IPS-18a (cell line): ENCODE data around the gene MAB21L2.
"Not testable (repeated sequence)": the region's sequence is repeated elsewhere in the genome, so short reads cannot be mapped to it uniquely, and the experiment has no call there.

Experiments used
- H3K27ac ChIP-seq: one replicate; pipeline ENCODE4 v1.5.1; 2013; ENCODE audit warnings: low read length
- H3K27me3 ChIP-seq: one replicate; pipeline ENCODE4 v1.6.1; 2013; ENCODE audit warnings: mild to moderate bottlenecking, low read length; ENCODE audit not compliant: control insufficient read depth, insufficient read depth
- H3K36me3 ChIP-seq: one replicate; pipeline ENCODE4 v1.6.1; 2013; ENCODE audit warnings: low read depth, low read length; ENCODE audit not compliant: control insufficient read depth
- H3K4me1 ChIP-seq: one replicate; pipeline ENCODE4 v1.6.1; 2013; ENCODE audit warnings: low read depth, low read length; ENCODE audit not compliant: control insufficient read depth
- H3K4me3 ChIP-seq: one replicate; pipeline ENCODE4 v1.5.1; 2013; ENCODE audit warnings: low read length
- H3K9ac ChIP-seq: one replicate; pipeline ENCODE4 v1.6.1; 2013; ENCODE audit warnings: mild to moderate bottlenecking, low read length, moderate library complexity
- H3K9me3 ChIP-seq: one replicate; pipeline ENCODE4 v1.6.1; 2013; ENCODE audit warnings: low read depth, low read length; ENCODE audit not compliant: control insufficient read depth

Gene MAB21L2

DNA sequence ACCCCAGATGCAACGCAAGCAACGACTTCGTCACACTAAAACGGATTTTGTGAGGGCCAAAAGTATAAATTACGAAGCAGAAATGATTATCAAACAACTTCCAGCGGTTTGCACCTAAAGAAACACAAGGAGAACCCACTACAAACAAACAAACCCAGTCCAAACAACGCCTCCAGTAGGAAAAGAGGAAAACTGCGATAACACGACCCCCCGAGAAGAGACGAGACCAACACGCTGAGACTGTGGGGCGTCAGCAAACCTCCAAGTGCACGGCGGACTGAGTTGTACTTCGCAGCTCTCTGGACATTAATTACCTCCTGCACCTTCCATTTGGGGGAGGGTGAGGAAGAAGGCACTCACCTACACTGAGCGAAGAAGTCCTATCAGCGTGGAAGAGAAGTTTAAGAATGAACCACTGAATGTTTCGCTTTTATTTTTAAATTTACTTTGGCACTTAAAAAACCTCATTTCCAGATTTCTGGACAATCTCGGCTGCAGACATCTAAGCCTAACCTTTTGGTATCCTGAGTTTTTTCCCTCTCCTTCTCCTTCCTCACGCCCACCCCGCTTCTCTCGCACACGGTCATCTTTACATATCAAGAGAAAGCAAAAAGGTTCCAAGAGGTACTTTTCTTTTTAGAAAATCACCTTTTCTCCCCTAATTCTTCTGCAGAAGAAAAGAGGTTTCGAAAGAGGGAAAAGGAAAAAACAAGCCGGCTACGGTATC, at the start of gene MAB21L2:
Gene MAB21L2 (plus strand): TSS at position 6 of the 727 bp plus-strand sequence. CDS start 879 bp downstream, outside the sequence.
- no peak within 1 kb of the TSS for H3K27ac ChIP-seq
- no peaks in the 10 kb centered on the region for H3K9me3 ChIP-seq
- peaks cover 19% of the 10 kb centered on the region for H3K4me1 ChIP-seq
- no peak within 1 kb of the TSS for H3K9ac ChIP-seq
- peaks cover 88% of the 10 kb centered on the region for H3K27me3 ChIP-seq
- H3K4me3 ChIP-seq = peak within 1 kb of the TSS; percentile 73
- no peaks in the 10 kb centered on the region for H3K36me3 ChIP-seq

GRCh38 chr4:150533673-150534072, 48.3 kb upstream of the MAB21L2 start:
- no peak overlapping the region for H3K27ac ChIP-seq
- H3K27me3 ChIP-seq = no peaks in the 10 kb centered on the region
- H3K36me3 ChIP-seq = no peaks in the 10 kb centered on the region
- H3K9ac ChIP-seq = no peak overlapping the region
- H3K4me1 ChIP-seq = no peaks in the 10 kb centered on the region
- H3K4me3 ChIP-seq = no peak overlapping the region
- no peaks in the 10 kb centered on the region for H3K9me3 ChIP-seq

DNA sequence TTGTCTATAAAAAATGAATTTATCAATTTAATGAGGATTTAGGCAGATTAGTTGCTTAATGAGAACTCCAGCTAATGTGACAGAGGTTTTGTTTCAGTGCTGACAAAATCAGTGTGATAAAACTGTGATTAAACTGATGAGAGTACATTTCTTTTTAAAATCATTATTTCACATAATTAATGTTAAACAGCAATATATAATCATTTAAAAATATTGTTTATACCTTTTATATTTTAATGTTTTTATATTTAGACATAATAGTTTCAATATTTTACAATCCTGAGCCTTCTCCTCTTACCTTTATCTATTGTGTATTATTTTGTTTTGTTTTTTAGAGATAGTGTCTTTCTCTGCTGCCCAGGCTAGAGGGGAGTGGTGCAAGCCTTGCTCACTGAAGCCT, 47.1 kb upstream of the MAB21L2 start:
- Histone ChIP-seq H3K27me3 (no peaks in the 10 kb centered on the region), H3K9me3 (no peaks in the 10 kb centered on the region), H3K36me3 (no peaks in the 10 kb centered on the region), H3K4me1 (peaks cover 3% of the 10 kb centered on the region), H3K4me3 (no peak overlapping the region), H3K27ac (no peak overlapping the region), H3K9ac (no peak overlapping the region)

- H3K4me1 ChIP-seq = peaks cover 17% of the 10 kb centered on the region
- H3K4me3 ChIP-seq, H3K36me3 ChIP-seq, H3K9me3 ChIP-seq, H3K9ac ChIP-seq, H3K27ac ChIP-seq, H3K27me3 ChIP-seq: not testable (repeated sequence)
Measured at GRCh38 chr4:150537911-150538310, 44.0 kb upstream of the MAB21L2 start.

DNA sequence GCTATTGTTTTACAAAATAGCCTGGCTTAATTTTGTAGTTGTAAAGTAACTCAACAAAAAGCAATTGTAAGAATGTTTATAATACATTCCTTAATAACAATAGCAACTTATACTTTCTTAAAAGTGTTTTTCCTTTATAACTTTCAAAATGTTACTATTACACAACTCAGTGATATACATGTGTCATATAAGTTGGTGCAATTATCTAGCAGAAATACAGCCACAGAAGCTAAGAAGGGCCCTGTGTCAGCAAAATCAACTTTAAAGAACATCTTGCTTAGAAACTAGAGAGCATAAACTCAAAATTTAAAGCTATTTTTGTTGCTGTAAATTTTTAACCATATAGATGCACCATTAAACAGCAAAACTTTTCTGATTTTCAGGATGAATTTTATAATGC, 41.4 kb upstream of the MAB21L2 start:
- Histone ChIP-seq H3K27me3 (no peaks in the 10 kb centered on the region), H3K9ac (no peak overlapping the region), H3K36me3 (no peaks in the 10 kb centered on the region), H3K4me3 (no peak overlapping the region), H3K27ac (no peak overlapping the region), H3K9me3 (no peaks in the 10 kb centered on the region), H3K4me1 (peaks cover 17% of the 10 kb centered on the region)

DNA sequence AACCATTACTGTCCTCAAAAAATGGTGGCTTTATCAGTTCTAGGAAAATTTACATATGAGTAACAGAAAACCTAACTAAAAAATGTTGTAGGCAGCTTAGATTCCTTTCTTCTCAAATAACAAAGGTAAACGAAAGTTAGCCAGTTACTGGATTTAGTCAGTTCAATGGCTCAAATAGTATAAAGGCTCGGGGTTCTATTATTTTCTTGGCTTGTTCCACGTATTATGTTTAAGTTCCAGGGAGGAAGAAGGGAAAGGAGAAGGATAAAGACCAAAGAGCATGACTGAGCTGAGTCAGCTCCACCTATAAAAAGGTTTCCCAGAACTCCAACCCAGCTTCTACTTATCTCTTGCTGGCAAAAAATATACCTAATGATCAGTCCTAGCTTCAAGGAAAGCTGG, 41.0 kb upstream of the MAB21L2 start:
- Histone ChIP-seq H3K9me3 (no peaks in the 10 kb centered on the region), H3K9ac (no peak overlapping the region), H3K27ac (no peak overlapping the region), H3K4me3 (no peak overlapping the region), H3K4me1 (peaks cover 17% of the 10 kb centered on the region), H3K36me3 (no peaks in the 10 kb centered on the region), H3K27me3 (no peaks in the 10 kb centered on the region)

DNA sequence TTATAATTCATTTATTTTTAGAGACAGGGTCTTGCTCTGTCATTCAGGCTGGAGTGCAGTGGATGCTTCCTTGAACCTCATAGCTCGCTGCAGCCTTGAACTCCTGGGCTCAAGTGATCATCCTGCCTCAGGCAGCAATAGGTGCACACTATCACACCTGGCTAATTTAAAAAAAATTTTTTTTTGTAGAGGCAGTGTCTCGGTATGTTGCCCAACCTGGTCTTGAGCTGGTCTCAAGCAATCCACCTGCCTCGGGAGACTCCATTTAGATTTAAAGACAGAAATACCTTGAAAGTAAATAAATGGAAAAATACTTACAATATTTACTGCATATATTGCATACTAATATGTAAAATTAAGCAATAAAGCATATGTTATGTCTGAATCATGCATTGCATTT, 40.3 kb upstream of the MAB21L2 start:
- Histone ChIP-seq H3K9me3 (no peaks in the 10 kb centered on the region), H3K4me3 (no peak overlapping the region), H3K27ac (no peak overlapping the region), H3K9ac (no peak overlapping the region), H3K36me3 (no peaks in the 10 kb centered on the region), H3K27me3 (no peaks in the 10 kb centered on the region), H3K4me1 (peaks cover 17% of the 10 kb centered on the region)

DNA sequence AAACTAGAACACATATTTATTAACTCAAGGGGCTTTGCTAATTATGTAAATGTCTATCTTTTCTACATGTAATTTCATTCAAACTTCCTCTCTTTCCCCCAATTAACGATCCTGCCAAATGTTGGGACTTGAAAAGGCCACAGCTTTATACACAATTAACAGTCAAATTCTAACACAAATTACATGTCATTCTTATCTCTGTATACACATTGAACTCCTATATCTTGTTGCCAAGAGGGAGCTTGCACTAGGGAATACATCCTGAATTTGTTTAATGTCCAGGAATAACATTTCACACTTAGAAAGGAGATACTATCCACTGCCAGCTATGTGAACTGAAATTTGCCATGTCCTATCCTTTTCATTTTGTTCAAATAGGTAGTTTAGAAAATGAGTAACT, 38.9 kb upstream of the MAB21L2 start:
- Histone ChIP-seq H3K4me1 (peaks cover 17% of the 10 kb centered on the region), H3K27me3 (no peaks in the 10 kb centered on the region), H3K9me3 (no peaks in the 10 kb centered on the region), H3K9ac (no peak overlapping the region), H3K36me3 (no peaks in the 10 kb centered on the region), H3K27ac (no peak overlapping the region), H3K4me3 (no peak overlapping the region)

GRCh38 chr4:150546286-150546685, 35.7 kb upstream of the MAB21L2 start:
- Histone ChIP-seq H3K9ac (no peak overlapping the region), H3K9me3 (no peaks in the 10 kb centered on the region), H3K27ac (no peak overlapping the region), H3K4me3 (no peak overlapping the region), H3K36me3 (no peaks in the 10 kb centered on the region), H3K4me1 (peaks cover under 1% of the 10 kb centered on the region), H3K27me3 (no peaks in the 10 kb centered on the region)

DNA sequence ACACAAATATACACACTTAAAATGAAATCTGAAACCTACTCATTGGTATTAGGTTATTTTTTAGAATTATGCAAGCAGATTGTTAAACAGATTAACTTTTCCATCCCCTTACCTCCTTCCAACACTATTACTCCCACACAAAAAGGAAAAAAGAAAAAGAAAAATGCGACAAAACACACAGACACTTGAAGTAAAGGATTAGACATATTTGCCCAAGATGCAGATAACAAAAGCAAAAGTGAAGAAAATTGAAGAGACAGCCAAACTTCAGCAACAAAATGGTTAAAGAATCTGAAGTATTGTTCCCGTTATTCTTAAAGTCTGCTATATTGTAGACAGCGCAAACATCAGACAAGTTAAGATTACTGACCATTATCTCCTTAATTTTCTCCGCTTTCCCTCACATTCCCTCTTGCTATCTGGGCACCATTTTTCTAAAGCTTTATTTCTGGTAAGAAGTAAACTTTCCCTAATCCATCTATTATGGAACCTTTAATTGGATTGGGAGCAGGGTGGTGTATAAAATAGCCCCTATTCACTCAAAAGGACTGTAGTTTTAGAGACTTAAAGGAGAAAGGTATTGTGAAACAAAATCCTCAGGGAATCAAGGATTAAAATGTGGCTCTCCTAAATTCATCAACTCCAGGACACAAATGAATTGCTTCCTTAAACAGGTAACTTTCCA, 34.7 kb upstream of the MAB21L2 start:
- Histone ChIP-seq H3K4me3 (no peak overlapping the region), H3K9me3 (no peaks in the 10 kb centered on the region), H3K4me1 (no peaks in the 10 kb centered on the region), H3K27me3 (no peaks in the 10 kb centered on the region), H3K27ac (no peak overlapping the region), H3K36me3 (no peaks in the 10 kb centered on the region), H3K9ac (no peak overlapping the region)

GRCh38 chr4:150557811-150558210, 24.1 kb upstream of the MAB21L2 start:
- not testable (repeated sequence) for H3K9me3 ChIP-seq, H3K4me1 ChIP-seq, H3K4me3 ChIP-seq, H3K36me3 ChIP-seq, H3K9ac ChIP-seq, H3K27me3 ChIP-seq, H3K27ac ChIP-seq
